ENCODE results near the gene TTF2.

TTF2 gene

GRCh38 chr1:117020526-117021156 is 39.5 kb upstream of the TTF2 start:
- TF ChIP-seq CTCF (IDR thresholded peaks at IDR 0.05): no peak

GRCh38 chr1:117022114-117022513 is 38.0 kb upstream of the TTF2 start:
- TF ChIP-seq CTCF (IDR thresholded peaks at IDR 0.05): no peak

GRCh38 chr1:117025568-117025967 is 34.6 kb upstream of the TTF2 start:
- TF ChIP-seq CTCF (IDR thresholded peaks at IDR 0.05): no peak

- TF ChIP-seq CTCF (IDR thresholded peaks at IDR 0.05): no peak
Observed at GRCh38 chr1:117026361-117026760, 33.8 kb upstream of the TTF2 start.

GRCh38 chr1:117029685-117030084 is 30.4 kb upstream of the TTF2 start:
- TF ChIP-seq CTCF (IDR thresholded peaks at IDR 0.05): no peak

- no peak for TF ChIP-seq CTCF (IDR thresholded peaks at IDR 0.05)
Observed at GRCh38 chr1:117030271-117030877, 29.8 kb upstream of the TTF2 start.

- TF ChIP-seq CTCF (IDR thresholded peaks at IDR 0.05): no peak
Observed at GRCh38 chr1:117032266-117032665, 27.9 kb upstream of the TTF2 start.

Measured in LNCAP (cell line).